GM12878 (cell line): ENCODE data around the gene HS3ST3A1.

Source experiments
- CTCF ChIP-seq, 3 experiments: IDR thresholded peaks in 2 of 3; conservative IDR thresholded peaks in 1 of 3; 2 replicates each; pipeline ENCODE4 v1.5.1; 2011; ENCODE audit warnings: low read depth in 3 of 3, low read length in 3 of 3, mild to moderate bottlenecking in 3 of 3, control low read depth in 2 of 3, moderate library complexity in 2 of 3, inconsistent platforms in 1 of 3, mixed read lengths in 1 of 3; ENCODE audit not compliant: control insufficient read depth in 2 of 3, insufficient read depth in 1 of 3; ENCODE audit errors: extremely low read depth in 1 of 3
- KDM1A ChIP-seq: fragments of 200-600 bp; sonication (generic); IDR thresholded peaks from 2 replicates; pipeline ENCODE4 v1.6.1; 2016; ENCODE audit warnings: borderline replicate concordance
- PML ChIP-seq: IDR thresholded peaks from 2 replicates; pipeline ENCODE4 v1.6.1; 2012; ENCODE audit warnings: low read length, inconsistent platforms
- SMARCA5 ChIP-seq: fragments of 450-650 bp; IDR thresholded peaks from 2 replicates; pipeline ENCODE4 v1.6.1; 2017; ENCODE audit warnings: mild to moderate bottlenecking
- SRF ChIP-seq, 2 experiments: IDR thresholded peaks; 2 replicates each; pipeline ENCODE4 v1.6.1; 2011; ENCODE audit warnings: low read depth in 2 of 2, low read length in 2 of 2, mild to moderate bottlenecking in 1 of 2, moderate library complexity in 1 of 2
- SUPT20H ChIP-seq: IDR thresholded peaks from 2 replicates; pipeline ENCODE4 v1.6.1; 2011; ENCODE audit warnings: low read depth, mild to moderate bottlenecking, low read length, moderate library complexity, borderline replicate concordance; ENCODE audit not compliant: control insufficient read depth
- TAF1 ChIP-seq: IDR thresholded peaks from 2 replicates; pipeline ENCODE4 v1.6.1; 2011; ENCODE audit warnings: mild to moderate bottlenecking, low read depth, low read length, borderline replicate concordance

DNA sequence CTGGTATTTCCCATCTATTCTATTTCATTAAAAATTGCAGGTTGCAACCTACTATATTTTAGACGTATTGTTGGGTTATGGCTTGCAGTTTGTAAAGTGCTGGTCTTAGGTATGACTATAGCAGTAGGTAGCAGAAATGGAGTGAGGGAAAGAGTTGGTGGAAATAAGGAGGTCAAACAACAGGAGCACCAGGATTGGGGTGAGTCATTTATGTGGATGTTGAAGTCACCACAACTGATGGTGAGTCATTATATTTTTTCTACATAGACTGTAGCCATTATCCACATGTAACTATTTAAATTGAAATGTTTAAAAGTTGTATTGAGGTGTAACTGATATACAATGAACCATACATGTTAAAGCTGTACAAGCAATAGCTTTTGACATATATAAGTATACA, 25.0 kb upstream of the HS3ST3A1 start:
- TF ChIP-seq PML (no peak), SRF (IDR thresholded peaks at IDR 0.05; ENCODE audit: low read depth in 2 of 2, low read length in 2 of 2) (no peak), CTCF (IDR thresholded peaks at IDR 0.05 in 2 of 3, conservative IDR thresholded peaks at IDR 0.05 in 1 of 3; ENCODE audit: control insufficient read depth in 2 of 3, extremely low read depth in 1 of 3, insufficient read depth in 1 of 3, low read depth in 3 of 3, low read length in 3 of 3) (no peak), TAF1 (no peak), SMARCA5 (no peak), SUPT20H (no peak), KDM1A (no peak)
